GM06990 (cell line): ENCODE results near the gene OCLN.

Experiments used
- DNase-seq: peaks from one replicate; pipeline ENCODE4 v3.0.0-alpha.2; 2011; ENCODE audit not compliant: insufficient read length; ENCODE audit errors: extremely low read depth
- H3K27me3 ChIP-seq: replicated peaks from 2 replicates; pipeline ENCODE4 v1.6.0; 2011; ENCODE audit warnings: low read length; ENCODE audit not compliant: control insufficient read depth, insufficient read depth
- H3K36me3 ChIP-seq: 2 replicates; pipeline ENCODE4 v1.5.1; 2011; ENCODE audit warnings: low read length; ENCODE audit not compliant: control insufficient read depth, insufficient read depth
- H3K4me3 ChIP-seq: replicated peaks from 2 replicates; pipeline ENCODE4 v1.5.1; 2011; ENCODE audit warnings: low read depth, mild to moderate bottlenecking, control low read depth, low read length
- CTCF ChIP-seq: IDR thresholded peaks from 2 replicates; pipeline ENCODE4 v1.5.1; 2011; ENCODE audit warnings: low read length, control low read depth, mild to moderate bottlenecking, inconsistent platforms; ENCODE audit not compliant: insufficient read depth, poor library complexity, severe bottlenecking

Gene OCLN

GRCh38 chr5:69522035-69522434, 29.4 kb downstream of the OCLN start:
- TF ChIP-seq CTCF, result no peak
- Histone ChIP-seq H3K36me3 (no peaks in the 10 kb centered on the region), H3K4me3 (no peak overlapping the region), H3K27me3 (no peaks in the 10 kb centered on the region)
- DNase-seq, result no peak

GRCh38 chr5:69525490-69525889, 32.9 kb downstream of the OCLN start:
- H3K27me3 ChIP-seq, result no peaks in the 10 kb centered on the region
- no peak for TF ChIP-seq CTCF
- no peaks in the 10 kb centered on the region; the same call in 1 of the 2 replicates for H3K36me3 ChIP-seq
- H3K4me3 ChIP-seq, result no peak overlapping the region
- no peak for DNase-seq

- no peaks in the 10 kb centered on the region; the same call in 1 of the 2 replicates for H3K36me3 ChIP-seq
- H3K27me3 ChIP-seq, result no peaks in the 10 kb centered on the region
- H3K4me3 ChIP-seq, result no peak overlapping the region
- DNase-seq, result no peak
- TF ChIP-seq CTCF, result no peak
These were observed 34.1 kb downstream of the OCLN start for GRCh38 chr5:69526660-69527059.

GRCh38 chr5:69527128-69527770, 34.7 kb downstream of the OCLN start:
- Histone ChIP-seq H3K27me3 (no peaks in the 10 kb centered on the region), H3K4me3 (no peak overlapping the region), H3K36me3 (no peaks in the 10 kb centered on the region; the same call in 1 of the 2 replicates)
- no peak for DNase-seq
- TF ChIP-seq CTCF, result no peak

GRCh38 chr5:69528035-69528434, 35.4 kb downstream of the OCLN start:
- no peaks in the 10 kb centered on the region for H3K27me3 ChIP-seq
- no peak for DNase-seq
- no peak overlapping the region for H3K4me3 ChIP-seq
- TF ChIP-seq CTCF, result no peak
- no peaks in the 10 kb centered on the region; the same call in 1 of the 2 replicates for H3K36me3 ChIP-seq

GRCh38 chr5:69528609-69529008, 36.0 kb downstream of the OCLN start:
- no peaks in the 10 kb centered on the region for H3K27me3 ChIP-seq
- no peak for TF ChIP-seq CTCF
- no peaks in the 10 kb centered on the region; the same call in 1 of the 2 replicates for H3K36me3 ChIP-seq
- no peak for DNase-seq
- no peak overlapping the region for H3K4me3 ChIP-seq
